Prostate gland (tissue), 2 donors: Measurements from ENCODE around the gene FKBP14. TPM values are rescaled to one million over a fixed set of nuclear protein-coding genes. Genes with fewer than 3 reads are reported as not detected.

Experiments used
- DNase-seq: peaks from one replicate; pipeline ENCODE4 v3.0.0-alpha.2; 2019; ENCODE audit warnings: low spot score
- H3K27ac ChIP-seq, 2 donors: fragments of 200-600 bp; sonication (generic); 2 replicates each; pipeline ENCODE4 v1.5.1; 2017 to 2019
- H3K27me3 ChIP-seq: fragments of 200-600 bp; sonication (generic); replicated peaks from 2 replicates; pipeline ENCODE4 v1.5.1; 2019; ENCODE audit not compliant: insufficient read depth
- H3K36me3 ChIP-seq, 2 donors: fragments of 200-600 bp; sonication (generic); 1 replicate in 1 of 2; 2 replicates in 1 of 2; pipeline versions ENCODE4 v1.5.1 to v1.8.1; 2017 to 2019
- H3K4me1 ChIP-seq: fragments of 200-600 bp; sonication (generic); replicated peaks from 2 replicates; pipeline ENCODE4 v1.5.1; 2019
- H3K4me3 ChIP-seq, 2 donors: fragments of 200-600 bp; sonication (generic); 2 replicates each; pipeline ENCODE4 v1.5.1; 2017 to 2019
- H3K9me3 ChIP-seq: fragments of 200-600 bp; sonication (generic); 2 replicates; pipeline ENCODE4 v1.5.1; 2017
- CTCF ChIP-seq, 4 experiments: fragments of 200-600 bp in 2 of 4; fragments of 450-650 bp in 2 of 4; sonication (generic) in 2 of 4; IDR thresholded peaks; 1 replicate in 3 of 4; 2 replicates in 1 of 4; pipeline ENCODE4 v1.5.1; 2016 to 2019; ENCODE audit warnings: antibody characterized with exemption in 4 of 4, mild to moderate bottlenecking in 2 of 4, moderate library complexity in 2 of 4
- POLR2A ChIP-seq: fragments of 450-650 bp; IDR thresholded peaks from one replicate; pipeline ENCODE4 v1.6.1; 2016; ENCODE audit warnings: antibody characterized with exemption, mild to moderate bottlenecking
- POLR2AphosphoS5 ChIP-seq: sonication (generic); formaldehyde crosslinking; IDR thresholded peaks from one replicate; pipeline ENCODE4 v1.6.1; 2017; ENCODE audit warnings: antibody characterized with exemption
- WGBS: methylation state at CpG from one replicate; pipeline ENCODE4 v1.1.5; 2018; 5-methylcytosine and 5-hydroxymethylcytosine counted together
- intact Hi-C: fragments of 100-400 bp; cut with DNase I; formaldehyde crosslinking; loops from one replicate; pipeline ENCODE4 v1.14.2; 2022
- total RNA-seq, 2 donors: library from RNA; depleted of rRNA; stranded (reverse); fragments of >200 nt; gene quantifications; one replicate each; pipeline ENCODE4 v1.1.0, GENCODE V29; 2016

The FKBP14 gene
- total RNA-seq, 2 donors from 2014 or later = 8.4 to 9.5 TPM

- Histone ChIP-seq H3K9me3 (no peaks in the 10 kb centered on the region), H3K4me1 (no peaks in the 10 kb centered on the region), H3K27ac (no peak overlapping the region), H3K4me3 (no peak overlapping the region), H3K27me3 (no peaks in the 10 kb centered on the region), H3K36me3 (no peaks in the 10 kb centered on the region)
- WGBS = 39% methylated on average over 2 of the region's 2 CpGs
- DNase-seq = no peak
- intact Hi-C loops = no loop called here
- TF ChIP-seq POLR2A (no peak), POLR2AphosphoS5 (no peak), CTCF (IDR thresholded peaks at IDR 0.05) (no peak)
Observed at GRCh38 chr7:30047124-30047523, 20.6 kb upstream of the FKBP14 start.

- intact Hi-C loops = no loop called here
- 83% methylated on average over 3 of the region's 3 CpGs for WGBS
- no peaks in the 10 kb centered on the region for H3K9me3 ChIP-seq
Observed at GRCh38 chr7:30046127-30046770, 19.7 kb upstream of the FKBP14 start.

GRCh38 chr7:30041526-30042269 is 15.2 kb upstream of the FKBP14 start:
- Histone ChIP-seq H3K9me3 (no peaks in the 10 kb centered on the region), H3K36me3 (no peaks in the 10 kb centered on the region), H3K27ac (no peak overlapping the region), H3K4me3 (no peak overlapping the region), H3K27me3 (no peaks in the 10 kb centered on the region), H3K4me1 (no peaks in the 10 kb centered on the region)
- TF ChIP-seq POLR2AphosphoS5 = no peak
- TF ChIP-seq POLR2A = no peak
- TF ChIP-seq CTCF (IDR thresholded peaks at IDR 0.05) = no peak
- intact Hi-C loops = no loop called here
- 89% methylated on average over 4 of the region's 4 CpGs for WGBS
- DNase-seq = no peak

More at GRCh38 chr7:30046127-30046770, 19.7 kb upstream of the FKBP14 start:
- H3K27me3 ChIP-seq = no peaks in the 10 kb centered on the region
- TF ChIP-seq CTCF (IDR thresholded peaks at IDR 0.05) = no peak
- TF ChIP-seq POLR2A = no peak
- no peak for TF ChIP-seq POLR2AphosphoS5
- H3K4me1 ChIP-seq = no peaks in the 10 kb centered on the region
- no peak overlapping the region for H3K4me3 ChIP-seq
- no peak for DNase-seq
- H3K27ac ChIP-seq = no peak overlapping the region
- no peaks in the 10 kb centered on the region for H3K36me3 ChIP-seq

GRCh38 chr7:30040938-30041337 is 14.4 kb upstream of the FKBP14 start:
- Histone ChIP-seq H3K27ac (no peak overlapping the region), H3K4me1 (no peaks in the 10 kb centered on the region), H3K36me3 (no peaks in the 10 kb centered on the region), H3K9me3 (no peaks in the 10 kb centered on the region), H3K4me3 (no peak overlapping the region), H3K27me3 (no peaks in the 10 kb centered on the region)
- no peak for DNase-seq
- TF ChIP-seq CTCF (IDR thresholded peaks at IDR 0.05) (no peak), POLR2AphosphoS5 (no peak), POLR2A (no peak)
- intact Hi-C loops = no loop called here
